Panc1 (cell line): ENCODE data around the gene NCKAP5.

Experiments used
- POLR2AphosphoS5 ChIP-seq: IDR thresholded peaks from 2 replicates; pipeline ENCODE4 v1.6.1; 2012; ENCODE audit warnings: mild to moderate bottlenecking, low read depth, low read length, moderate library complexity
- SIN3A ChIP-seq: IDR thresholded peaks from 2 replicates; pipeline ENCODE4 v1.6.1; 2012; ENCODE audit warnings: low read depth, mild to moderate bottlenecking, low read length, moderate library complexity, borderline replicate concordance; ENCODE audit not compliant: insufficient read depth
- TCF7L2 ChIP-seq: IDR thresholded peaks from 2 replicates; pipeline ENCODE4 v1.6.1; 2011; ENCODE audit warnings: mild to moderate bottlenecking, low read depth, low read length, inconsistent platforms
- TF ChIP-seq, protein P1 (sequence below): fragments of 450-650 bp; IDR thresholded peaks from 2 replicates; pipeline ENCODE4 v1.5.1; 2017; ENCODE audit warnings: mild to moderate bottlenecking

DNA sequence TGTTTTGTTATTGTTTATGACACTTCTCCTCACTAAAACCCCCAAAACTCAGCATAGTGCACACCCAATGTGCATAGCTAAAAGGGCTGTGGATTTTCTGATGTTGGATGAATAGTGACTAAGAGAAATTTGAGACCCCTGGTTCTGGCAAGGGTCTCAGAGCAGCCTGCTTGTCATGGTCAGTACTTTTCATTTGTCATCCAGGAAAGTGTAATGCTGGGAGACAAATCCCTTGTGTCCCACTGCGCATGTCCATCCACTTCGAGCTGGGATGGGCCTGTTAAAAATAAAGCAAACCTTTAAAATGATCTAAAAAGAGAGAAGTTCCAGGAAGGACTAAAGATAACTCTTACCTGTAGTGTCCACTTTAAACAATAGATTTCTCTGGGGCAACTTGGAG is 851.3 kb downstream of the NCKAP5 start:
- TF ChIP-seq TCF7L2, result no peak
- TF ChIP-seq, protein P1, sequence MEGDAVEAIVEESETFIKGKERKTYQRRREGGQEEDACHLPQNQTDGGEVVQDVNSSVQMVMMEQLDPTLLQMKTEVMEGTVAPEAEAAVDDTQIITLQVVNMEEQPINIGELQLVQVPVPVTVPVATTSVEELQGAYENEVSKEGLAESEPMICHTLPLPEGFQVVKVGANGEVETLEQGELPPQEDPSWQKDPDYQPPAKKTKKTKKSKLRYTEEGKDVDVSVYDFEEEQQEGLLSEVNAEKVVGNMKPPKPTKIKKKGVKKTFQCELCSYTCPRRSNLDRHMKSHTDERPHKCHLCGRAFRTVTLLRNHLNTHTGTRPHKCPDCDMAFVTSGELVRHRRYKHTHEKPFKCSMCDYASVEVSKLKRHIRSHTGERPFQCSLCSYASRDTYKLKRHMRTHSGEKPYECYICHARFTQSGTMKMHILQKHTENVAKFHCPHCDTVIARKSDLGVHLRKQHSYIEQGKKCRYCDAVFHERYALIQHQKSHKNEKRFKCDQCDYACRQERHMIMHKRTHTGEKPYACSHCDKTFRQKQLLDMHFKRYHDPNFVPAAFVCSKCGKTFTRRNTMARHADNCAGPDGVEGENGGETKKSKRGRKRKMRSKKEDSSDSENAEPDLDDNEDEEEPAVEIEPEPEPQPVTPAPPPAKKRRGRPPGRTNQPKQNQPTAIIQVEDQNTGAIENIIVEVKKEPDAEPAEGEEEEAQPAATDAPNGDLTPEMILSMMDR, result no peak
- no peak for TF ChIP-seq SIN3A
- no peak for TF ChIP-seq POLR2AphosphoS5
